H1 (cell line): Measurements from ENCODE around the gene DIAPH2.

Source experiments
- CBX5 ChIP-seq: fragments of 300-800, 300-1000 bp; sonication (generic); IDR thresholded peaks from 2 replicates; pipeline ENCODE4 v1.7.1; 2016; ENCODE audit warnings: antibody characterized with exemption, low read length, low read depth
- CBX8 ChIP-seq: fragments of 300-800, 300-1000 bp; sonication (generic); IDR thresholded peaks from 2 replicates; pipeline ENCODE4 v1.7.1; 2016; ENCODE audit warnings: low read depth, low read length, borderline replicate concordance
- EZH2 ChIP-seq: fragments of 200-600 bp; sonication (generic); IDR thresholded peaks from 2 replicates; pipeline ENCODE4 v1.7.1; 2012; ENCODE audit warnings: low read depth, mild to moderate bottlenecking, moderate library complexity, low read length, inconsistent platforms; ENCODE audit not compliant: severe bottlenecking
- JUND ChIP-seq: IDR thresholded peaks from 2 replicates; pipeline ENCODE4 v1.6.1; 2011; ENCODE audit warnings: mild to moderate bottlenecking, improper control_type of control experiment, low read length
- MAFK ChIP-seq: IDR thresholded peaks from 2 replicates; pipeline ENCODE4 v1.6.1; 2012; ENCODE audit warnings: low read depth, mild to moderate bottlenecking, improper control_type of control experiment, low read length
- POLR2AphosphoS5 ChIP-seq: IDR thresholded peaks from 2 replicates; pipeline ENCODE4 v1.6.1; 2011; ENCODE audit warnings: low read depth, low read length
- RAD21 ChIP-seq, 2 experiments: IDR thresholded peaks in 1 of 2; conservative IDR thresholded peaks in 1 of 2; 2 replicates each; pipeline ENCODE4 v1.6.1; 2011; ENCODE audit warnings: low read depth in 2 of 2, low read length in 2 of 2, improper control_type of control experiment in 1 of 2, inconsistent platforms in 1 of 2, mild to moderate bottlenecking in 1 of 2, moderate library complexity in 1 of 2
- RFX5 ChIP-seq: IDR thresholded peaks from 2 replicates; pipeline ENCODE4 v1.6.1; 2011; ENCODE audit warnings: low read depth, low read length, improper control_type of control experiment, borderline replicate concordance
- TAF1 ChIP-seq: IDR thresholded peaks from 2 replicates; pipeline ENCODE4 v1.6.1; 2011; ENCODE audit warnings: mild to moderate bottlenecking, low read depth, low read length
- YY1 ChIP-seq: IDR thresholded peaks from 2 replicates; pipeline ENCODE4 v1.6.1; 2011; ENCODE audit warnings: low read depth, mild to moderate bottlenecking, low read length
- ZNF274 ChIP-seq: IDR thresholded peaks from 2 replicates; pipeline ENCODE4 v1.7.0; 2012; ENCODE audit warnings: low read length, borderline replicate concordance; ENCODE audit errors: extremely low read depth
- TF ChIP-seq, protein P1 (sequence below), 3 experiments: IDR thresholded peaks; 1 replicate in 2 of 3; 2 replicates in 1 of 3; pipeline versions ENCODE4 v1.5.1 to v1.6.1; 2011; ENCODE audit warnings: low read length in 3 of 3, mild to moderate bottlenecking in 3 of 3, inconsistent platforms in 2 of 3, low read depth in 1 of 3, moderate library complexity in 1 of 3; ENCODE audit not compliant: insufficient read depth in 1 of 3; ENCODE audit errors: control extremely low read depth in 1 of 3

- TF ChIP-seq, protein P1, sequence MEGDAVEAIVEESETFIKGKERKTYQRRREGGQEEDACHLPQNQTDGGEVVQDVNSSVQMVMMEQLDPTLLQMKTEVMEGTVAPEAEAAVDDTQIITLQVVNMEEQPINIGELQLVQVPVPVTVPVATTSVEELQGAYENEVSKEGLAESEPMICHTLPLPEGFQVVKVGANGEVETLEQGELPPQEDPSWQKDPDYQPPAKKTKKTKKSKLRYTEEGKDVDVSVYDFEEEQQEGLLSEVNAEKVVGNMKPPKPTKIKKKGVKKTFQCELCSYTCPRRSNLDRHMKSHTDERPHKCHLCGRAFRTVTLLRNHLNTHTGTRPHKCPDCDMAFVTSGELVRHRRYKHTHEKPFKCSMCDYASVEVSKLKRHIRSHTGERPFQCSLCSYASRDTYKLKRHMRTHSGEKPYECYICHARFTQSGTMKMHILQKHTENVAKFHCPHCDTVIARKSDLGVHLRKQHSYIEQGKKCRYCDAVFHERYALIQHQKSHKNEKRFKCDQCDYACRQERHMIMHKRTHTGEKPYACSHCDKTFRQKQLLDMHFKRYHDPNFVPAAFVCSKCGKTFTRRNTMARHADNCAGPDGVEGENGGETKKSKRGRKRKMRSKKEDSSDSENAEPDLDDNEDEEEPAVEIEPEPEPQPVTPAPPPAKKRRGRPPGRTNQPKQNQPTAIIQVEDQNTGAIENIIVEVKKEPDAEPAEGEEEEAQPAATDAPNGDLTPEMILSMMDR (IDR thresholded peaks at IDR 0.05; ENCODE audit: control extremely low read depth in 1 of 3, insufficient read depth in 1 of 3, low read depth in 1 of 3, low read length in 3 of 3): no peak
- TF ChIP-seq YY1: no peak
- TF ChIP-seq POLR2AphosphoS5: no peak
- no peak for TF ChIP-seq EZH2
- TF ChIP-seq JUND: no peak
- no peak for TF ChIP-seq CBX8
- no peak for TF ChIP-seq RAD21 (IDR thresholded peaks at IDR 0.05 in 1 of 2, conservative IDR thresholded peaks at IDR 0.05 in 1 of 2; ENCODE audit: low read depth in 2 of 2, low read length in 2 of 2)
- no peak for TF ChIP-seq TAF1
- no peak for TF ChIP-seq ZNF274
- no peak for TF ChIP-seq MAFK
- TF ChIP-seq RFX5: no peak
- no peak for TF ChIP-seq CBX5
Observed at GRCh38 chrX:97123001-97123400, 438.4 kb downstream of the DIAPH2 start.
